PFSK-1 (cell line): ENCODE results near the gene XRCC1.

Experiments
- FOXP2 ChIP-seq: optimal IDR thresholded peaks from 2 replicates; pipeline ENCODE3; 2011; ENCODE audit warnings: borderline replicate concordance, control low read depth, inconsistent platforms; ENCODE audit not compliant: insufficient read depth; ENCODE audit errors: extremely low read length, extremely low read depth
- POLR2AphosphoS5 ChIP-seq: IDR thresholded peaks from 2 replicates; pipeline ENCODE4 v1.6.1; 2012; ENCODE audit warnings: low read depth, mild to moderate bottlenecking, control low read depth, low read length, moderate library complexity
- REST ChIP-seq, 2 experiments: IDR thresholded peaks; 2 replicates each; pipeline versions ENCODE4 v1.6.1 to v1.8.0; 2011 to 2012; ENCODE audit warnings: low read depth in 2 of 2, low read length in 2 of 2, control low read depth in 1 of 2, inconsistent platforms in 1 of 2, mild to moderate bottlenecking in 1 of 2, moderate library complexity in 1 of 2; ENCODE audit not compliant: insufficient read depth in 1 of 2
- SIN3A ChIP-seq: IDR thresholded peaks from 2 replicates; pipeline ENCODE4 v1.6.1; 2012; ENCODE audit warnings: mild to moderate bottlenecking, low read length, moderate library complexity, borderline replicate concordance; ENCODE audit not compliant: insufficient read depth
- TAF1 ChIP-seq: IDR thresholded peaks from 2 replicates; pipeline ENCODE4 v1.6.1; 2012; ENCODE audit warnings: low read length, control low read depth, borderline replicate concordance; ENCODE audit not compliant: insufficient read depth

- TF ChIP-seq SIN3A (no peak), REST (IDR thresholded peaks at IDR 0.05; ENCODE audit: insufficient read depth in 1 of 2, low read depth in 2 of 2, low read length in 2 of 2) (no peak), TAF1 (no peak), POLR2AphosphoS5 (no peak), FOXP2 (no peak)
These were observed 64.6 kb downstream of the XRCC1 start for GRCh38 chr19:43510713-43511112.
